GM18907 (cell line): ENCODE results near the gene BAG1.

Source experiments
- ATAC-seq: cut with Tn5 transposase; IDR thresholded peaks from one replicate; pipeline ENCODE4 v1.9.1; 2021; ENCODE audit warnings: mild to moderate bottlenecking, moderate library complexity; ENCODE audit not compliant: unreplicated experiment

Gene BAG1

DNA sequence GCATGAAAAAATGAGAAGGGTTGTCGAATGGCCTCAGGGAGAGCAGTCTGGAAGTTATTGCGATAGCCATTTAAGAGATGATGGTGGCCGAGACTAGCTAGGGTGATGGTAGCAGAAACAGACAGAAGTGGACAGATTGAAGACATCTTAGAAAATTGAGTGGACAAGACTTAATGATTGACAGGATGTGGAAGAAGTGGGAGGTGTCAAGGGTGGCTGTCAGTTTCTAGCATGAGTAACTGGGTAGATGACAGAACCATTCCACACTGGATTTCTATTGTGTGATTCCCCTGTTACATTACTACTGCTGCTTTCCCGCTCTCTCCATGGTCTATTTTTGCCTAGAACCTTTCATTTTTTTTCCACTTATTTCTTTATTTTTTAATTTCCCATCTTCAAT is 13.0 kb upstream of the BAG1 start:
- no peak for ATAC-seq

GRCh38 chr9:33273972-33274328 is 9.4 kb upstream of the BAG1 start:
- no peak for ATAC-seq

- no peak for ATAC-seq
Measured at GRCh38 chr9:33273266-33273971, 8.9 kb upstream of the BAG1 start.

DNA sequence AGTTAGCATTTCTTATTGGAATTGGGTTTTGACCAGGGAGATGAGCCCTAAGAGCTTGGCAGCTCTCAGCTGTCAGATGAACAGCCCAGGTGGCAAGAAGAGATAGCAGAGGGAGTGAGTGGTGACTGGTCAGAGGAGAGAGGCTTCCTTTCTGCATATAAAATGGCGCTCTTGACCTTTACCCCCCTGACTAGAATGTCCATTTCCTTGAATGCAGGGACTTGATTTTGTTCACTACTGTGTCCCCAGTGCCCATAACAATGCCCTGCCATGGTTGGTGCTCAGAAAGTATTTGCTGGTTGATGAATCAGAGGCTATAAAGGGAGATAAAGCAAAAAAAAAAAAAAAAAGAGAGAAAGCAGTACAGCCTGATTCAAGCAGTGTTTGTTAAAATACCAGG is 7.6 kb upstream of the BAG1 start:
- ATAC-seq, result no peak

DNA sequence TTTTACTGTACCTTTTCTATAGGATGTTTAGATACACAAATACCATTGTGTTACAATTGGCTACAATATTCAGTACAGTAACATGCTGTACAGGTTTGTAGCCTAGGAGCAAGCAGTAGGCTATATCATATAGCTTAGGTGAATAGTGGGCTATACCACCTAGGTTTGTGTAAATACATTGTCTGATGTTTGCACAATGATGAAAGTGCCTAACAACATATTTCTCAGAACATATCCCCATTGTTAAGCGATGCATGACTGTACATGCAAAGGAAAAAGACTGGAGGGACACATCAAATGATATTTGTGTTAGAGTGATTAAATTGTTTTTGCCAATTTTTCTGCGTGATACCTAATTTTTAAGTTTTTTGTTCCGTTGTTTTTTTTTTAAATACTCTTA is 5.6 kb upstream of the BAG1 start:
- no peak for ATAC-seq

GRCh38 chr9:33267151-33267767 is 2.8 kb upstream of the BAG1 start:
- no peak for ATAC-seq

DNA sequence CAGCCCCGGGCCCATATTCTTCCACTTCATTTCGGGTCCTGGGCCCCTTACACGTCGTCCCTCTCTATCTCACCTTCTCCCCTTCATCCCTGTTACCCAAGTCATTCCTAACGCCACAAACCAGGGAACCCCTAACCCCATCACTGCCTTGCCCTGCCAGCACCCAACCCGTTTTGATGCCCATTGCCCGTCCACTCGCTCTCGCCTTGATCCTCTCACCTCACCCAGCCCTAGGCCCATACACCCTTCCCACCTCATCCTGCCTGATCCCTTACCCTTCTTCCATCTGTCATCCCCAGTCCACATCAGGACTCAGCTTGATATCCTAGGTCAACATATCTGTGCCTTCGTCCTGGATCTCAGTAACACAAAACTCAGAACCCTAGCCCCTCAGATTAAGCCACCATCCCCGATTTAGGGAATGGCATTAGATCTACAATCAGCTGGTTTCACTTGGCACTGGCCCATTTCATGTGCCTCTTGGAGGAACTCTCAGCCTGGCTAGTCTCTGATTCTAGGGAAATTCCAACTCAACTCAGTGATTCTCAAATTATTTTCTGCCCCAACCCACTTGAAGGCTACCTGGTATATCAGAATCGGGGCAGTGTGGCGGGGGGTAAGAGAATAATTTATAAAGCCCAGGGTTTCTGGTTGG is 830 bp upstream of the BAG1 start:
- ATAC-seq, result no peak

DNA sequence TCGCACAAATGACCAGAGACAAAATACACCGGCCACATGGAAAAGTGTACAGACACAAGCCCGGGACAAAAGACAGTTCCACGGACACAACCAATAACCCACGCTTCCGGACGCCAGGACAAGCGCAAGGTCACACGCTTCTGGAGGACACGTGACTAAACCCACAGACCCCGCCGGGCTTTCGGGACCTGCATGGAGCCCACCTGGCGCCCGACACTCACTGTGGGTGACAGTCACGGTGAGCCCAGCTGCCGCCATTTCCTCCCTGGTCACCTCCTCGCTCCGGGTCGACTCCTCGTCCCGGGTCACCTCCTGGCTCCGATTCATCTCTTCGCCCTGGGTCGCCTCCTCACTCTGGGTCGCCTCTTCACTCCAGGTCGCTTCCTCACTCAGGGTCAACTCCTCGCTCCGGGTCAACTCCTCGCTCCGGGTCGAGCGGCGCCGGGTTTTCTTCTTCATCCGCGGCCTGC is 470 bp downstream of the BAG1 start:
- peak; percentile 41 for ATAC-seq

DNA sequence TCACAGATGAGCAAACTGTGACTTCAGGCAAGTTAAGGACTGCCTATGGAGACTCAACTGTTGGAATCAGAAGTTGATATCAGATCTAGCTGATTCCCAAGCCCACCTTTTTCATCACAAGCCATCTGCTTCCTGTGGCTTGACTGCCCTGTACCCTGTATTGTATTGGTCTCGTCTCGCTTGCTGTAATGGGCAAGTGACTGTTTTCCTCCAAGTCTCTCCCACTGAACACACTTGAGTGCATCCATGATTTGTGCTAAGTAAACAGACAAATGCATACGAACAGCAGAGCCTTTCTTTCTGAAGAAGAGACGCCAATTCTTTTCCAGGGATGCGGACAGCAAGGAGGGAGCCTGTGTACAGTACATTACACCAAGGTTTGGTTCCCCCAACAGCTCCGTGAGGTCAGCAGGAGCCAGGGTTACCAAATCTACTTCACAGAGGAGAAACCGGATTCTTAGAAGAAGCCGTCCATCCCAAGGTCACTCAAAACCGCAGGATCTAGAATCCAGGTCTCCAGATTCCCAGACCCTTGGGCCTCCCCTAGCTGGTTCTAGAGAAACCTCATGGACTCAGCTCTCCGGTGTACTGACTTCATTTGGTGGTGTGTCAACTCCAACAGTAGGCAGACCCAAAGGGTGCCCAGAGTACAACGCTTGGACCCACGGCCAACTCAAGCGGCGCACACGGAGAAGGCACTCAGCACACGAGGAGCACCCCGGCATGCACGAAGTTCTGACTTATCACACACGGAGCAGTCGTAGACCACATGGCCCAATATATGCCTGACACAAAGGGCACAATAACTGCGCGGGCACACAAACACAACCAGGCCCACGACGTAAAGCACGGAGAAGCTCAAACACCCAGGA is 1.1 kb downstream of the BAG1 start:
- ATAC-seq, result peak; percentile 10

- ATAC-seq, result no peak
Measured at GRCh38 chr9:33260372-33260771, 4.1 kb downstream of the BAG1 start.

DNA sequence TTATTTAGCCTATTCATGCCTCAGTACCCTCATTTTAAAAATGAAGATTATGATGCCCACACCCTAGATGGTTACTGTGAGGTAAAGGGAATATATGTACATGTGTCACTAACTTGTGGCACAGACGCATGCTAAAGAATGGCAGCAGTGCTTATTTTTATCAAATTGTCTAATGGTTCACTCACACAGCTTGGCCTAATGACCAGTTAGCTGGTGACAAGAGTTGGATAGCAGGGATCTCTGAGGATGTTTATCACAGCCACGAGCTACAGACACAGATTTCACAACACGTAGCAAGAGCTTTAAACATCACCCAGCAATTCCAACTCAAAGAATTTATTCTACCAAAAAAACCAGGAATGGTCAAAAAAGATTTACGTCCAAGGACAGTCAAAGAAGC is 7.2 kb downstream of the BAG1 start:
- no peak for ATAC-seq

DNA sequence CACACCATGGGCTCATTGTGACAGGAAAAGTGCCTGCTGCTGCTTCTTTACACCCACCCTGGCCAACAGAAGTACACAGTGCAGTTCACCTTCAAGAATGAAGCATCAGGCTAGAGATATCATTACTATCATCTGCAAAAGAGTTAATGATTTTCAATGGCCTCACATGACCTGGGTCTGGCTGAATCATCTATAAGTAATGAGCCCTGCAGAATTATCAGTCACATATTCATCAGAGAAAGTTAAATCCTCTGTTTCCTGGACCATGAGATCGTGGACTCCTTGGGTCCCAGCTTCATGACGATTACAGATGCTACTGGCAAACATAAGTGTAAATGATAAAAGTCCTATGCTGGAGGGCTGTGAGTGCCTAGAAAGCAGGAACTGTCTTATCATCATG is 8.3 kb downstream of the BAG1 start:
- no peak for ATAC-seq

- ATAC-seq, result no peak
Measured at GRCh38 chr9:33255471-33255870, 9.0 kb downstream of the BAG1 start.

DNA sequence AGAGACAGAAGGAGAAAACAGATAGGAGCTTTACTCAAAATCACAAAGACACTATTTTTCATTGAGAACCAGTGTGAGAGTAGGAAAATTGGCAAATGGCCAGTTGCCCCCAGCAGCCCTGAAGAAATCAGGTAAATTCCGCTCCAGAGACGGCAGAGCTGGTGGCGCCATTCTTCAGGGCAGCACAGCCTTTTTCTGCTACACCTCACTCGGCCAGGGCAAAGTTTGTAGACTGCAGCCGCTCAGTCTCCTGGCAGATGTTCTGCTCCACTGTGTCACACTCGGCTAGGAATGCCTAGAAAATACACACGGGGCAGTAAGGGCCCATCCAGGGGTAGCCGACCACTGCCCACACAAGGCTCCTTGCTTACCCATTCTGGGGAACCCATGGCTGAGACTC is 9.5 kb downstream of the BAG1 start:
- ATAC-seq, result no peak

DNA sequence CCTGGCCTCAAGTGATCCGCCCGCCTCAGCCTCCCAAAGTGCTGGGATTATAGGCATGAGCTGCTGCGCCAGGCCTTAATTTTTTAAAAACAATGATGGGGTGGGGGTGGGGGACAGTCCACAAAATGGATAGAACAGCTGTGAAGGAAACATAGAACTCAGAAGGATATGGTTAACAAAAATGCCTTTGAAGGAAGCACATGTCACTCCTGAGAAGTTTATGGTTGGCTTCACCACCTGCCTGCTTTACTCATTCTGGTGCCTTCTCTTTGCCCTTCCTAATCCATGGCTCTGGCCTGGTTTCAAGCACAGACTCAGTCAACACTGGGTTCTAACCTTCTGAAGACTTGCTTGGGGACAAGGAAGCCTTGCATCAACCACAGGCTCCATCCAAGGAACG is 10.3 kb downstream of the BAG1 start:
- no peak for ATAC-seq

GRCh38 chr9:33250458-33250995 is 14.0 kb downstream of the BAG1 start:
- no peak for ATAC-seq

DNA sequence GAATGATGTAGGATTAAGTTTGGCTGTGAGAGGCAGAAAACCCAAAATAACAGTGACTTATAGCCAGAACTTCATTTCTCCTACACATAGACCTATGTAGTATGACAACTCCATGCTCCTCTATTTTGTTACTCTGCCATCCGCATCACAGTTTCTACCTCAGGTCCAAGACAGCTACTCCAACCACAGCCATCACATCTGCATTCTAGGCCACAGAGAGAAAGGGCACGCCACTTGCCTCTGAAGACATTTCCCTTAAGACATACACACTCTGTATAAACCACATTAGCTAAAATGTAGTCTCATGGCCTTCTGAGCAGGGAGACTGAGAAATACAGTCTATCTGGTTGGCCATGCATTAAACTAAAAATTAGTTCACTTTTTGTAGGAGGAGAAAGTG is 14.5 kb downstream of the BAG1 start:
- ATAC-seq, result no peak

DNA sequence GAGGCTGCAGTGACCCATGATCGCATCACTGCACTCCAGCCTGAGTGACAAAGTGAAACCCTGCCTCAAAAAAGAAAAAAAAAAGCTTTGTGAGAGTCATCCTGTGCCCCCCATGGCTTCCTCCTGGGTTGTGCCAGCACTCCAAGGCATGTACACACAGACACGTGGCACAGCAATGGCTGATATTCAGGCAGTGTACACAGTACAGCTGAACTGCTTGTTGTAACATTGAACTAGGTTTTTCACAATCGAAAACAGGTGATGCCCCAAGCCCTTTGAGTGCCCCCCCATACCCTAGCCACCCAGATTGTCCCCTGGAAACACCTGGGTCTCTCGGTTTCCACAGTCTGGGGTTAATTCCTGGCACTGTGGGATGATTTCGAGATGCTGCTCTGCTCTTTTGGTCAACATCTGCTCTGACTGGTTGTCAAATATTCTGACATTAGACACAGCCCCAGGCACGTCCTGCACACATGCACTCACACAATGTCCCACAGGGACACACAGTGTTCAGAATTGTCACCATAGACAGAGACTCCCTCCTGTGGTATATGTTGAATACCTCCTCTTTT is 15.3 kb downstream of the BAG1 start:
- peak; percentile 70 for ATAC-seq

- peak; percentile 17 for ATAC-seq
Measured at GRCh38 chr9:33248606-33249005, 15.9 kb downstream of the BAG1 start.

- ATAC-seq, result no peak
Measured at GRCh38 chr9:33246269-33246860, 18.1 kb downstream of the BAG1 start.
